Transverse colon (tissue), 4 donors: ENCODE measurements around the gene XCL1. TPM values are rescaled to one million over a fixed set of nuclear protein-coding genes. Genes with fewer than 3 reads are reported as not detected.
"Not testable (repeated sequence)": the region's sequence is repeated elsewhere in the genome, so short reads cannot be mapped to it uniquely, and the experiment has no call there.

Experiments used
- DNase-seq: peaks from one replicate; pipeline ENCODE4 v3.0.0-alpha.2; 2019
- H3K27ac ChIP-seq, 4 donors: fragments of 200-600 bp; sonication (generic); 2 replicates each; pipeline ENCODE4 v1.5.1; 2016 to 2018; ENCODE audit warnings: inconsistent platforms in 4 of 4
- H3K27me3 ChIP-seq: fragments of 200-600 bp; sonication (generic); 2 replicates; pipeline ENCODE4 v1.5.1; 2017; ENCODE audit warnings: inconsistent platforms
- H3K36me3 ChIP-seq, 4 donors: fragments of 200-600 bp; sonication (generic); 2 replicates each; pipeline ENCODE4 v1.5.1; 2017 to 2019; ENCODE audit warnings: inconsistent platforms in 4 of 4
- H3K4me1 ChIP-seq, 4 donors: fragments of 200-600 bp; sonication (generic); 2 replicates each; pipeline ENCODE4 v1.5.1; 2017 to 2020; ENCODE audit warnings: inconsistent platforms in 4 of 4
- H3K4me3 ChIP-seq, 4 donors: fragments of 200-600 bp; sonication (generic); 1 replicate in 1 of 4; 2 replicates in 3 of 4; pipeline versions ENCODE4 v1.5.1 to v1.6.1; 2017 to 2019; ENCODE audit warnings: inconsistent platforms in 4 of 4
- H3K9me3 ChIP-seq, 2 donors: fragments of 200-600 bp; sonication (generic); 2 replicates each; pipeline ENCODE4 v1.5.1; 2017 to 2019; ENCODE audit warnings: inconsistent platforms in 2 of 2
- CTCF ChIP-seq, 5 experiments: fragments of 200-600 bp in 3 of 5; fragments of 450-650 bp in 2 of 5; sonication (generic) in 3 of 5; IDR thresholded peaks; 1 replicate in 2 of 5; 2 replicates in 3 of 5; pipeline ENCODE4 v1.5.1; 2016 to 2017; ENCODE audit warnings: antibody characterized with exemption in 5 of 5, inconsistent platforms in 3 of 5, mild to moderate bottlenecking in 2 of 5, moderate library complexity in 1 of 5
- EP300 ChIP-seq: sonication (generic); formaldehyde crosslinking; IDR thresholded peaks from one replicate; pipeline ENCODE4 v1.6.1; 2017; ENCODE audit warnings: antibody characterized with exemption, low read depth
- POLR2A ChIP-seq: fragments of 450-650 bp; IDR thresholded peaks from one replicate; pipeline ENCODE4 v1.6.1; 2016; ENCODE audit warnings: antibody characterized with exemption, mild to moderate bottlenecking, moderate library complexity
- POLR2AphosphoS5 ChIP-seq, 3 donors: sonication (generic); formaldehyde crosslinking; IDR thresholded peaks; one replicate each; pipeline ENCODE4 v1.6.1; 2016; ENCODE audit warnings: antibody characterized with exemption in 3 of 3
- WGBS, 2 donors: methylation state at CpG; one replicate each; pipeline ENCODE4 v1.1.5; 2018; ENCODE audit warnings: low coverage in 1 of 2; 5-methylcytosine and 5-hydroxymethylcytosine counted together
- in situ Hi-C, 4 donors: fragments of 200-750 bp; cut with MboI; loops; one replicate each; pipeline versions ENCODE4 v1.15.0 to v1.15.1; 2017; ENCODE audit warnings: low sequenced_read_pairs in 3 of 4, low pct_ligation_motif_present in 1 of 4, low pct_unique_long_range_greater_than_20kb in 1 of 4
- intact Hi-C: fragments of 100-400 bp; cut with DNase I; formaldehyde crosslinking; loops from one replicate; pipeline ENCODE4 v1.15.1; 2023; ENCODE audit warnings: low total_unique reads
- total RNA-seq, 4 donors: library from RNA; depleted of rRNA; stranded (reverse); fragments of >200 nt; gene quantifications; one replicate each; pipeline ENCODE4 v1.1.0, GENCODE V29; 2016

XCL1 gene
- total RNA-seq, 4 donors from 2014 or later, result 0.32 TPM; not detected in 3

DNA sequence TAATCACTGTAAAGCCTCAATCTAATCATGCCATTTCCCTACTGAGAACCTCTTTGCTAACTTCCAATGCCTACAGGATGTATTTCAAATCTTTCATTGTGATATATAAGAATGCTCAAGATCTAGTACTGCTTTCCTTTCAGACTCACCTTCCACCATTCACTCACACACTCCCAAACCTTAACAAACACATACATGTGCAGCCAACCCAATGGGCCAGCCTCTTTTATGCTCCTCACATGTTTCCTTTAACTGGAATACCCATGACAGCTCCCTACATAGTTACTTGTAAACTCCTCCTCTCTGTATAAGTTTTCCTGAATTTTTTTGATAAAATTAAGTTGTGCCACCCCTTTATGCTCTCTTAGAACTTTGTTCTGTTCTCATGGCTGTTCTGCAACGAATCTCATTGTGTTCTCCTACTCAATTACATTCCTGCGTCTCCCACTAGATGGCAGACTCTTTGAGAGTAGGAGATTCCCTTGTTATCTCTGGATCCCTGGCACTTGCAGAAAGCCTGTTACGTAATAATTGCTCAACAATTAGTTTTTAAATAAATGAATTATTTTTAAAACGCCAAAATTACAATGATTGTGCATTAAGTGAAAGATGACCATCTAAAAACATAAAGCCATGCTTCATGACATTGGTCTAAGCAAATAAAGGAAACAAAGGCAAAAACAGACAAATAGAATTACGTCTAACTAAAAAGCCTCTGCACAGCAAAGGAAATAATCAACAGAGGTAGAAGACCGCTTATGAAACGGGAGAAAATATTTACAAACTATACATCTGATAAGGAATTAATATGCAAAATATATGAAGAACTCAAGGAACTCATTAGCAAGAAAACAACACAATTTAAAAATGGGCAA is 30.5 kb upstream of the XCL1 start:
- H3K27me3 ChIP-seq, H3K9me3 ChIP-seq, in situ Hi-C loops, H3K36me3 ChIP-seq, H3K4me1 ChIP-seq, DNase-seq, H3K27ac ChIP-seq, H3K4me3 ChIP-seq, intact Hi-C loops: not testable (repeated sequence)
- WGBS, 2 donors, result 43 to 67% methylated on average over 7 of the region's 7 CpGs
- peak in 3 of 5 experiments; percentile 18 to 41 (median 39) for TF ChIP-seq CTCF (IDR thresholded peaks at IDR 0.05)

- H3K27me3 ChIP-seq, H3K27ac ChIP-seq, H3K9me3 ChIP-seq, H3K36me3 ChIP-seq, DNase-seq, H3K4me1 ChIP-seq, in situ Hi-C loops, H3K4me3 ChIP-seq, intact Hi-C loops: not testable (repeated sequence)
- WGBS, 2 donors, result 80 to 92% methylated on average over 2 to 3 of the region's 3 CpGs
These were observed 29.9 kb upstream of the XCL1 start for GRCh38 chr1:168546553-168546895.

GRCh38 chr1:168550971-168551370 is 25.4 kb upstream of the XCL1 start:
- H3K4me3 ChIP-seq, result no peak overlapping the region
- no peaks in the 10 kb centered on the region for H3K4me1 ChIP-seq
- TF ChIP-seq CTCF (IDR thresholded peaks at IDR 0.05) (no peak), POLR2AphosphoS5 (IDR thresholded peaks at IDR 0.05) (no peak)
- WGBS, 2 donors, result 80 to 87% methylated on average over 1 of the region's 1 CpG
- in situ Hi-C loops, result loop anchor here in 2 of 4 donors (25.0 kb wide), 2 partner anchors 114 to 214 kb away; no protein-coding TSS in a partner anchor
- no peak overlapping the region for H3K27ac ChIP-seq
- no peaks in the 10 kb centered on the region for H3K27me3 ChIP-seq
- H3K36me3 ChIP-seq, result no peaks in the 10 kb centered on the region
- H3K9me3 ChIP-seq, result no peaks in the 10 kb centered on the region
- no peak for DNase-seq
- intact Hi-C loops, result no loop called here

DNA sequence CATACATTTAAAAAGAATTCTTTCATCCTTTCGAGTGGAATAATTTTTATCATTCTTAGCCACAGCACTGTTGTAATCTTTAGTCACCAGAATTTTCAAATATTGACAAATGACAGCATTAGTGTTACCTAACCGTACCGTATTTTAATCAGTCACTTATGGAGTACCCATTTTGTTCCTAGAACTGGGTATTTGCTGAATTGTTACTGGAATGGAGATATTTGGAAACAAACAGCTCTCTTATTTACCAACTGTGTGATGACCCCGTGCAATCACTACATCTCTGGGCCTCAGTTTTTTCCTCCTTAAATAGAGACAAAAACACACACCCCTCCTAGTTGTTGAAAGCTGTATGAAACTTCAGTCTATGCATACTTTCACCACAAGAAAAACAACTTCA is 24.7 kb upstream of the XCL1 start:
- in situ Hi-C loops (loop anchor here in 2 of 4 donors (25.0 kb wide), 2 partner anchors 114 to 214 kb away; no protein-coding TSS in a partner anchor), intact Hi-C loops (no loop called here)
- Histone ChIP-seq H3K9me3 (no peaks in the 10 kb centered on the region), H3K36me3 (no peaks in the 10 kb centered on the region), H3K4me1 (no peaks in the 10 kb centered on the region), H3K4me3 (no peak overlapping the region), H3K27ac (no peak overlapping the region), H3K27me3 (no peaks in the 10 kb centered on the region)
- no peak for DNase-seq
- TF ChIP-seq EP300, result no peak
- TF ChIP-seq POLR2A, result no peak
- TF ChIP-seq CTCF (IDR thresholded peaks at IDR 0.05), result no peak
- TF ChIP-seq POLR2AphosphoS5 (IDR thresholded peaks at IDR 0.05), result no peak
- WGBS, 2 donors, result 85 to 90% methylated on average over 4 of the region's 4 CpGs

DNA sequence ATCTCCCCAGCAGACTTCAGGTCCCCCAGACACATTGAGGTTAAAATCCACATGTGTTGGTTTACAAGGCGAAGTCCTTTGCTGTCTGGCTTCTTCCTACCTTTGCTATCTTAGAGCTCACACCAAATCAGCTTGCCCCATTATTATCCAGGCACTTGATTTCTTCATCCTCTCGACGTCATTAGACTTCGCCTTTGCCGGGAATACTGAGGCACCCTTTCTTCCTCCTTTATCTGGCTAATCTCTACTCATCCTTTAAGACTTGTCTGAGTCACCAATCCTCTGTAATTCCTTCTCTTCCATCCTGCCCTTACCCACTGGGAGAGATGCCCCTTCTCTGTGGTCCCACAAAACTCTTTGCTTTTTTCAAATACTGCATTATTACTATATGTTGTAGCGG is 23.4 kb upstream of the XCL1 start:
- TF ChIP-seq EP300 (no peak), POLR2A (no peak), POLR2AphosphoS5 (IDR thresholded peaks at IDR 0.05) (no peak), CTCF (IDR thresholded peaks at IDR 0.05) (no peak)
- 85% methylated on average over 6 of the region's 6 CpGs for WGBS, 2 donors
- Histone ChIP-seq H3K27ac (no peak overlapping the region), H3K36me3 (no peaks in the 10 kb centered on the region), H3K4me3 (no peak overlapping the region), H3K4me1 (peaks cover 0 to 2% (median 0%) of the 10 kb centered on the region in 4 donors), H3K9me3 (no peaks in the 10 kb centered on the region), H3K27me3 (no peaks in the 10 kb centered on the region)
- in situ Hi-C loops (loop anchor here in 2 of 4 donors (25.0 kb wide), 2 partner anchors 116 to 216 kb away; no protein-coding TSS in a partner anchor), intact Hi-C loops (no loop called here)
- no peak for DNase-seq
